ENCODE results near the gene DUSP15.

DUSP15 gene

GRCh38 chr20:31890646-31891045 lies 20.3 kb upstream of the DUSP15 start:
- no peak overlapping the region for H2AFZ ChIP-seq (ENCODE audit: low read depth, low read length)
- H2BK120ac ChIP-seq (ENCODE audit: low read depth, low read length), result no peak overlapping the region
- no peak overlapping the region for H3K9ac ChIP-seq (ENCODE audit: low read length)
- H3K23ac ChIP-seq (ENCODE audit: low read length in 2 of 2), result no peak overlapping the region
- no peaks in the 10 kb centered on the region for H3K36me3 ChIP-seq (ENCODE audit: control insufficient read depth in 1 of 2, insufficient read depth in 2 of 2, low read depth in 1 of 2, low read length in 2 of 2)
- H3K18ac ChIP-seq (ENCODE audit: low read depth in 1 of 2, low read length in 2 of 2), result no peak overlapping the region
- no peak overlapping the region for H2BK12ac ChIP-seq (ENCODE audit: low read length in 2 of 2)
- H3K9me3 ChIP-seq (ENCODE audit: control insufficient read depth, low read length), result no peaks in the 10 kb centered on the region
- H2BK15ac ChIP-seq (ENCODE audit: low read depth, poor library complexity, severe bottlenecking), result no peak overlapping the region
- H4K8ac ChIP-seq (ENCODE audit: low read length), result no peak overlapping the region
- no peak overlapping the region for H3K14ac ChIP-seq (ENCODE audit: low read length in 2 of 2)
- H2AK5ac ChIP-seq (ENCODE audit: low read length, severe bottlenecking), result no peak overlapping the region
- no peak overlapping the region for H4K91ac ChIP-seq (ENCODE audit: low read length)
- no peak overlapping the region for H3K4ac ChIP-seq (ENCODE audit: low read depth in 1 of 2, low read length in 2 of 2)
- H3K4me1 ChIP-seq (ENCODE audit: control insufficient read depth, insufficient read depth, low read depth, low read length), result no peaks in the 10 kb centered on the region
- DNase-seq, result no peak
- no peaks in the 10 kb centered on the region for H3K79me1 ChIP-seq (replicated peaks; ENCODE audit: low read length, poor library complexity, severe bottlenecking)
- no peak overlapping the region for H2BK5ac ChIP-seq (ENCODE audit: low read depth, low read length, poor library complexity, severe bottlenecking)
- no peak overlapping the region for H3K27ac ChIP-seq (ENCODE audit: low read length, poor library complexity, severe bottlenecking)
- no peak overlapping the region for H3K4me2 ChIP-seq (ENCODE audit: low read length, poor library complexity, severe bottlenecking)
- peaks cover 19 to 23% of the 10 kb centered on the region in 2 experiments for H3K27me3 ChIP-seq (ENCODE audit: control insufficient read depth in 1 of 2, insufficient read depth in 1 of 2, low read length in 2 of 2)
- 58% methylated on average over 8 of the region's 8 CpGs for WGBS
- no peak overlapping the region for H3K4me3 ChIP-seq (ENCODE audit: insufficient read depth in 1 of 2, low read depth in 1 of 2, low read length in 2 of 2)

GRCh38 chr20:31883829-31884228 lies 13.5 kb upstream of the DUSP15 start:
- no peak overlapping the region for H2BK120ac ChIP-seq (ENCODE audit: low read depth, low read length)
- H3K4me1 ChIP-seq (ENCODE audit: control insufficient read depth, insufficient read depth, low read depth, low read length), result peaks cover 9% of the 10 kb centered on the region
- H4K8ac ChIP-seq (ENCODE audit: low read length), result no peak overlapping the region

GRCh38 chr20:31881945-31882344 lies 11.6 kb upstream of the DUSP15 start:
- no peak overlapping the region for H4K91ac ChIP-seq (ENCODE audit: low read length)
- H2BK120ac ChIP-seq (ENCODE audit: low read depth, low read length), result no peak overlapping the region
- H3K27me3 ChIP-seq (ENCODE audit: control insufficient read depth in 1 of 2, insufficient read depth in 1 of 2, low read length in 2 of 2), result peaks cover 14 to 17% of the 10 kb centered on the region in 2 experiments
- H3K23ac ChIP-seq (ENCODE audit: low read length in 2 of 2), result no peak overlapping the region
- H3K79me1 ChIP-seq (replicated peaks; ENCODE audit: low read length, poor library complexity, severe bottlenecking), result no peaks in the 10 kb centered on the region
- no peak overlapping the region for H3K18ac ChIP-seq (ENCODE audit: low read depth in 1 of 2, low read length in 2 of 2)
- no peak overlapping the region for H2AK5ac ChIP-seq (ENCODE audit: low read length, severe bottlenecking)
- H3K4me1 ChIP-seq (ENCODE audit: control insufficient read depth, insufficient read depth, low read depth, low read length), result peaks cover 9% of the 10 kb centered on the region
- H3K4ac ChIP-seq (ENCODE audit: low read depth in 1 of 2, low read length in 2 of 2), result no peak overlapping the region
- 59% methylated on average over 5 of the region's 5 CpGs for WGBS
- no peak overlapping the region for H2BK12ac ChIP-seq (ENCODE audit: low read length in 2 of 2)
- H3K14ac ChIP-seq (ENCODE audit: low read length in 2 of 2), result no peak overlapping the region
- H4K8ac ChIP-seq (ENCODE audit: low read length), result no peak overlapping the region
- H3K27ac ChIP-seq (ENCODE audit: low read length, poor library complexity, severe bottlenecking), result no peak overlapping the region
- H3K4me3 ChIP-seq (ENCODE audit: insufficient read depth in 1 of 2, low read depth in 1 of 2, low read length in 2 of 2), result no peak overlapping the region
- no peak overlapping the region for H2AFZ ChIP-seq (ENCODE audit: low read depth, low read length)
- H2BK5ac ChIP-seq (ENCODE audit: low read depth, low read length, poor library complexity, severe bottlenecking), result no peak overlapping the region
- no peak overlapping the region for H2BK15ac ChIP-seq (ENCODE audit: low read depth, poor library complexity, severe bottlenecking)
- H3K9me3 ChIP-seq (ENCODE audit: control insufficient read depth, low read length), result no peaks in the 10 kb centered on the region
- no peak overlapping the region for H3K4me2 ChIP-seq (ENCODE audit: low read length, poor library complexity, severe bottlenecking)
- no peaks in the 10 kb centered on the region for H3K36me3 ChIP-seq (ENCODE audit: control insufficient read depth in 1 of 2, insufficient read depth in 2 of 2, low read depth in 1 of 2, low read length in 2 of 2)
- H3K9ac ChIP-seq (ENCODE audit: low read length), result no peak overlapping the region
- no peak for DNase-seq

More at GRCh38 chr20:31883829-31884228, 13.5 kb upstream of the DUSP15 start:
- H2AK5ac ChIP-seq (ENCODE audit: low read length, severe bottlenecking), result no peak overlapping the region
- no peak overlapping the region for H3K23ac ChIP-seq (ENCODE audit: low read length in 2 of 2)
- H2BK15ac ChIP-seq (ENCODE audit: low read depth, poor library complexity, severe bottlenecking), result no peak overlapping the region
- no peaks in the 10 kb centered on the region for H3K79me1 ChIP-seq (replicated peaks; ENCODE audit: low read length, poor library complexity, severe bottlenecking)
- no peak overlapping the region for H3K27ac ChIP-seq (ENCODE audit: low read length, poor library complexity, severe bottlenecking)
- H3K9ac ChIP-seq (ENCODE audit: low read length), result no peak overlapping the region
- H3K27me3 ChIP-seq (ENCODE audit: control insufficient read depth in 1 of 2, insufficient read depth in 1 of 2, low read length in 2 of 2), result peaks cover 21 to 22% of the 10 kb centered on the region in 2 experiments
- no peaks in the 10 kb centered on the region for H3K9me3 ChIP-seq (ENCODE audit: control insufficient read depth, low read length)
- H2BK5ac ChIP-seq (ENCODE audit: low read depth, low read length, poor library complexity, severe bottlenecking), result no peak overlapping the region
- no peak for DNase-seq
- no peak overlapping the region for H2BK12ac ChIP-seq (ENCODE audit: low read length in 2 of 2)
- no peak overlapping the region for H3K4me3 ChIP-seq (ENCODE audit: insufficient read depth in 1 of 2, low read depth in 1 of 2, low read length in 2 of 2)
- H3K14ac ChIP-seq (ENCODE audit: low read length in 2 of 2), result no peak overlapping the region
- H3K4me2 ChIP-seq (ENCODE audit: low read length, poor library complexity, severe bottlenecking), result no peak overlapping the region
- H3K4ac ChIP-seq (ENCODE audit: low read depth in 1 of 2, low read length in 2 of 2), result no peak overlapping the region
- no peak overlapping the region for H3K18ac ChIP-seq (ENCODE audit: low read depth in 1 of 2, low read length in 2 of 2)
- no peak overlapping the region for H2AFZ ChIP-seq (ENCODE audit: low read depth, low read length)
- no peak overlapping the region for H4K91ac ChIP-seq (ENCODE audit: low read length)
- H3K36me3 ChIP-seq (ENCODE audit: control insufficient read depth in 1 of 2, insufficient read depth in 2 of 2, low read depth in 1 of 2, low read length in 2 of 2), result no peaks in the 10 kb centered on the region

- H2BK120ac ChIP-seq (ENCODE audit: low read depth, low read length), result no peak overlapping the region
- H3K4me3 ChIP-seq (ENCODE audit: insufficient read depth in 1 of 2, low read depth in 1 of 2, low read length in 2 of 2), result peak overlapping the region; percentile 63 to 77
- no peaks in the 10 kb centered on the region for H3K36me3 ChIP-seq (ENCODE audit: control insufficient read depth in 1 of 2, insufficient read depth in 2 of 2, low read depth in 1 of 2, low read length in 2 of 2)
- no peaks in the 10 kb centered on the region for H3K9me3 ChIP-seq (ENCODE audit: control insufficient read depth, low read length)
- peak overlapping the region in 1 of 2 experiments; percentile 30 for H3K14ac ChIP-seq (ENCODE audit: low read length in 2 of 2)
- no peaks in the 10 kb centered on the region for H3K79me1 ChIP-seq (replicated peaks; ENCODE audit: low read length, poor library complexity, severe bottlenecking)
- peak overlapping the region in 1 of 2 experiments; percentile 38 for H2BK12ac ChIP-seq (ENCODE audit: low read length in 2 of 2)
- H3K27me3 ChIP-seq (ENCODE audit: control insufficient read depth in 1 of 2, insufficient read depth in 1 of 2, low read length in 2 of 2), result peaks cover 6 to 17% of the 10 kb centered on the region in 2 experiments
- H4K91ac ChIP-seq (ENCODE audit: low read length), result peak overlapping the region; percentile 52
- H4K8ac ChIP-seq (ENCODE audit: low read length), result peak overlapping the region; percentile 86
- H3K23ac ChIP-seq (ENCODE audit: low read length in 2 of 2), result no peak overlapping the region
- no peak overlapping the region for H3K27ac ChIP-seq (ENCODE audit: low read length, poor library complexity, severe bottlenecking)
- H2BK5ac ChIP-seq (ENCODE audit: low read depth, low read length, poor library complexity, severe bottlenecking), result no peak overlapping the region
- WGBS, result 9% methylated on average over 45 of the region's 45 CpGs
- H2AFZ ChIP-seq (ENCODE audit: low read depth, low read length), result peak overlapping the region; percentile 80
- peak; percentile 99 for DNase-seq
- peaks cover 9% of the 10 kb centered on the region for H3K4me1 ChIP-seq (ENCODE audit: control insufficient read depth, insufficient read depth, low read depth, low read length)
- H2AK5ac ChIP-seq (ENCODE audit: low read length, severe bottlenecking), result no peak overlapping the region
- peak overlapping the region; percentile 73 for H2BK15ac ChIP-seq (ENCODE audit: low read depth, poor library complexity, severe bottlenecking)
- H3K4ac ChIP-seq (ENCODE audit: low read depth in 1 of 2, low read length in 2 of 2), result peak overlapping the region in 1 of 2 experiments; percentile 19
- peak overlapping the region; percentile 85 for H3K9ac ChIP-seq (ENCODE audit: low read length)
- H3K4me2 ChIP-seq (ENCODE audit: low read length, poor library complexity, severe bottlenecking), result peak overlapping the region; percentile 94
- H3K18ac ChIP-seq (ENCODE audit: low read depth in 1 of 2, low read length in 2 of 2), result peak overlapping the region; percentile 14 to 88
Observed at GRCh38 chr20:31879143-31879987, 9.0 kb upstream of the DUSP15 start.

All from mesenchymal stem cell (in vitro differentiated cells and primary cell).